Colon (tissue), 2 donors: ENCODE data around the gene DMD.
A peak's percentile ranks its signal among the peaks of the same experiment; 100 is the strongest.
"Not testable (repeated sequence)": the region's sequence is repeated elsewhere in the genome, so short reads cannot be mapped to it uniquely, and the experiment has no call there.

ENCODE experiments used
- FAIRE-seq: peaks from 2 replicates; lab custom pipeline; 2012; peaks lifted over from hg19 to GRCh38; lab: Jason Lieb, UNC
- donor health status: control.
- donor health status: control.

Gene DMD

DNA sequence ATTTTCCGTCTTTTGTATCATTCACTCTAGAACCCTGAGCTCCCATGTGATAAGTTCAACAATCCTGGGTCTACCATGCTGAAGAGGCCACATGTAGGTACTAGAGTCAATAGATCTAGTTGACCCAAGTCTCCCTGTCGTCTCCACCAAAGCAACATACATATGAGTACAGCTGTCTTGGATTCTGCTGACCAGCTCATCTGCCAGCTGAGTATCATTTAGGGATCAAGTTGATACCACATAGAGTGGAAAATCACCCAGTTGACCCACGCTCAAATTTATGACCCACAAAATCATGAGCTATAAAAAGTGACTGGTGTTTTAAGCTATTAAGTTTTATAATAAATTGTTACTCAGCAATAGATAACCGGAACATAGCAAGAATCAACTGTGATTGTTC is 61.8 kb downstream of the DMD start:
- peak; percentile 71 for FAIRE-seq

DNA sequence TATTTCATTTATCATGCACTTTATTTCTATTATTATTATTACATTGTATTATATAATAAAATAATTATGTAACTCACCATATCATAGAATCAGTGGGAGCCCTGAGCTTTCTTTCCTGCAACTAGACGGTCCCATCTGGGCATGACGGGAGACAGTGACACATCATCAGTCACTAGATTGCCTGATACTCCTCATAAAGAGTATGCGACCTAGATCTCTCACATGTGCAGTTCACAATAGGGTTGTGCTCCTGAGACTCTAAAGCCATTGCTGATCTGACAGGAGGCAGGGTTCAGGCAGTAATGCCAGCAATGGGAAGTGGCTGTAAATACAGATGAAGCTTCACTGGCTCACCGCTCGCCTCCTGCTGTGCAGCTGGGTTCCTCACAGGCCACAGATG is 62.3 kb downstream of the DMD start:
- FAIRE-seq = no peak

DNA sequence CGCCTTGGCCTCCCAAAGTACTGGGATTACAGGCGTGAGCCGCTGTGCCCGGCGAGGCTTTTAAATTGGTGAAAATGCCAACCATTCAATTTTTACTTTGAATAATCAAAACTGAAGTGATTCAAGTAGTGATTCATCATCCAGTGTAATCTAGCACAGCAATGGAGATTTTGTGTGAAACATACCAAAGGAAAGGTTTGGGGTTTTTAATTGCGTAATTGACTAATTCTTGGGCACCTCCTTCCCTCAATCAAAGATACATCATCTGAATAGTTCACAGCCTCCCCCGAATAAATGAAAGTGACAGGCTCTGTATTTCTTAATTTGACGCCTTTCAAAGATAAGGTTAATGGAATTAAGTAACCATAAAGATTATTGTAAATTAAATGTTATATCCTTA is 69.0 kb downstream of the DMD start:
- FAIRE-seq = no peak

- peak; percentile 64 for FAIRE-seq
These were observed 72.6 kb downstream of the DMD start for GRCh38 chrX:33138677-33139249.

- no peak for FAIRE-seq
These were observed 77.2 kb downstream of the DMD start for GRCh38 chrX:33134164-33134563.

GRCh38 chrX:33133320-33133719 is 78.0 kb downstream of the DMD start:
- FAIRE-seq = no peak

DNA sequence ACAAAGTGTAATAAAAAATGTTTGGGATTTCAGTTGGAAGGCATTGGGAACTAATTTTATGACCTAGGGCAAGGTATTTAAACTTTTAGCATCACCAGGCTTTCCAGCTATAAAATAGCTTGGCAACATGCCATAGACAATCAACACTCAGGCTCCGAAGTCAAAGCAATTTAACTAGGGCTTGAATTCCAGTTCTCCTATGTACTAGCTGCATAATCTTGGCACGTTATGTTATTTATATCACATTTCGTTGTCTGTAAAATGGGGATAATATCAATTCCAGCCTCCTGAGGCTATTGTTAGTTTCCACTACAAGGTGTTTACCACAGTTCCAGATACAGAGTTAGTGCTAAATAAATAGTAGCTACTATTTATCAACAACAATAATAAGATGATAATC is 78.8 kb downstream of the DMD start:
- FAIRE-seq = no peak

GRCh38 chrX:33129607-33130006 is 81.7 kb downstream of the DMD start:
- no peak for FAIRE-seq

DNA sequence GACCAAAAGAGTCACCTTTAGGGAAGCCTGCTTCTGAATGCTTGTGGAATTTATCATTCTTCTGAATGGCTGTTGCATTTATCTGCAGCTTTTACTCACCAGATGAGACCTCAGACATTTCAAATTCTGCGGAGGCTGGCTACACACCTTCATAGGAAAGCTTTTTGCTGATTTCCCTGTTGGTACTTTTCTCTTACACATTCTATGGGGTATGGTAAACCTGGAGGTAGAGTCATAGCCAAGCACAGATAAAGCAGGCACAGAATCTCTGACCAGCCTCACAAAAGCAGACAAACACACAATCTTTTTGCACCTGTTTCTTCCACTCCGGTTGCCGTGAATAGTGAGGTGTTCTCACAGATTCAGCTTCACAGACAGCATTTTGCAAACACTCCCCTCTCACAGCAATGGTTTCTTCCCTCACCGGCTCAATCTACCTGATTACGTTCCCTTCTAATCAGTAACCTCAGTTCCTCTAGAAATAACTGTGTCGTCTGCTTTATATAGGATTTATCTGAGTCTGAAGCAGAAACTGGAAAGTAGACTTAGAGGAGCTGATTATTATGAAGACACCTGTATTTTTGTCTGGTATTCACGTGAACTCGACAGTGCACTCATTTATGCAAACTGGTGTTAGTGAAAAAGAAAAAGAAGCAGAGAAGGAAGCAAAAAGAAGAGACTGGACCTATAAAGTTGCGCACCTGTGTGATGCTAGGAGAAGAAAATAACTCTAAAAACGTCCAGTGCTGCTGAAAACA is 83.1 kb downstream of the DMD start:
- FAIRE-seq = no peak

GRCh38 chrX:33126469-33126868 is 84.9 kb downstream of the DMD start:
- FAIRE-seq = no peak

DNA sequence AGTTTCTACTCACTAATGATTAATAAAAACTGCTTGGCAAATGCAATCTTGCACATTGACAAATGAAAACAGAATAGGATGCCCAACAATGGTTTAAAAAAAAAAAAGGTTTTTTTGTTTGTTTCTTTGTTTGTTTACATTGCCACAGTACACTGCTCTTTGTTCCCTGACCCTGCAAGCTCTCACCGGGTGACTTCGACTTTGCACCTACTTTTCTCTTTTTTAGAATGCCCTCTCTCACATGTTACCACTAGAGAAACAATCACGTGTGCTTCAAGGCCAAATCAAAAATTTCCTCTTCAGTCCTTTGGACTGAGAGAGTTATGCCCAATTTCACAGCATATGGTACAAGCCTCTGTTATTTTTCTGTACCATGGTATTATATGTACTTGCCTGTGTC is 101.5 kb downstream of the DMD start:
- no peak for FAIRE-seq

GRCh38 chrX:33106737-33107136 is 104.6 kb downstream of the DMD start:
- FAIRE-seq = peak; percentile 21

DNA sequence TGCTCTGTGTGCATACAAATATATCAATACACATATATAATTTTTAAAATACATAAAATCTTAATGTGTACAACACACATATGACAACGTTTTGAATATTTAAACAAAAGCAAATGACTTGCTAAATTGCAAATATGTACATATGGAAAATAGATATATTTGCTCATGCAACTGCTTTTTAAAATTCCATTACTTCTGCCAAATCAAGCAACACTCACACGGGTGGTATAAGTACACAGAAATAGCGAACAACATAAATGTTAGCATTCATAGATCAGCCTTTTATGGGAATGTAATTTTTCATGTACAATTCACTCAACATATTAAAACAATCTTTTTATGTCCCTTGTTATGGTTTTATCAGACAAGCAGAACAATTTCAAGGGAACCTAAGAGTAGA is 116.3 kb downstream of the DMD start:
- FAIRE-seq = no peak

DNA sequence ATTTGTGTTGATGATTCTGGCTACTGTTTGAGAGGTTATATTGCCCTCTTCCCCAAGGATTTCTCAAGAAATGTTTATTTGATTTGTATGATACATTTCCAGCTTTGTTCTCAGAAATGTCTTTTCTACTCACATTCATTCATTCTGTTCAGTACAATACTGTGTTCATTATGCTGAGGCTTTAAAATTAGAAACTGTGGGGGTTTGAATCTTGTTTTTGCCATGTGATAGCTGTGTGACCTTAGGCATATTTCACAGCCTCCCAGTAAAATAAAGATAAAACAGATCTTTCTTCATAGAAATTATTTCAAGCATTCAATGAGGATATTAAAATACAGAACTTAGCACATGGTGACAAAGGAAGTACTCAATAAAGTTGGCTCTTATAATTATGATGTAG is 123.9 kb downstream of the DMD start:
- no peak for FAIRE-seq

GRCh38 chrX:33086886-33087285 is 124.5 kb downstream of the DMD start:
- FAIRE-seq = no peak

- FAIRE-seq = no peak
These were observed 129.0 kb downstream of the DMD start for GRCh38 chrX:33082371-33082770.

DNA sequence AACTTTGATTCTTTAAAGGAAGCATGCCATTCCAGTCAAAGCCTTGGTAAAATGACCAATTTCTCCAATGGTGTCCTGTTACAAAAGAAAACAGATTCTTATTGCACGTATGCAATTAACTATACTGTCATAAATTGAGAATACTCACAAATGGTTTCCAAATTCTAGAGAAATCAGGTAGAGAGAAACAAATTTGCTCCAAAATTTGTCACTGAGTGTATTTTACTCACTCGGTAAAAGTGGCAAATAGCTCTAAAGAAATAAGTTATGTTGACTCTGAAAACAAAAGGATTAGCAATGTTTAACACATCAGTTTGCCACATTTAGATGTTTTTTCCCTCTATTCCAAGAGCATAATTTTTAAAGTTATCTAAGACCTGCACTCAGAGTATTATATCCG is 133.1 kb downstream of the DMD start:
- no peak for FAIRE-seq

DNA sequence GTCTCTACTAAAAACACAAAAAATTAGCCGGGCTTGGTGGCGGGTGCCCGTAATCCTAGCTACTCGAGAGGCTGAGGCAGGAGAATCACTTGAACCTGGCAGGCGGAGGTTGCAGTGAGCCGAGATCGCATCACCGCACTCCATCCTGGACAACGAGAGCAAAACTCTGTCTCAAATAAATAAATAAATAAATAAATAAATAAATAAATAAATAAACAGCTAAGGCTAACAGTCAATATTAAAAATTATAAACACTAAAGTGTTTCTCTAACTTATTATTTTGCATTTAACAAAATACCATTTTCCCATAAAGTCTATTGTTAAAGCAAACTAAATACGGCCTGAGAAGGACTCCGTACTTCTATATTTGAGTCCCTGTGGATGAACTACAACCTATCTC is 137.7 kb downstream of the DMD start:
- not testable (repeated sequence) for FAIRE-seq

DNA sequence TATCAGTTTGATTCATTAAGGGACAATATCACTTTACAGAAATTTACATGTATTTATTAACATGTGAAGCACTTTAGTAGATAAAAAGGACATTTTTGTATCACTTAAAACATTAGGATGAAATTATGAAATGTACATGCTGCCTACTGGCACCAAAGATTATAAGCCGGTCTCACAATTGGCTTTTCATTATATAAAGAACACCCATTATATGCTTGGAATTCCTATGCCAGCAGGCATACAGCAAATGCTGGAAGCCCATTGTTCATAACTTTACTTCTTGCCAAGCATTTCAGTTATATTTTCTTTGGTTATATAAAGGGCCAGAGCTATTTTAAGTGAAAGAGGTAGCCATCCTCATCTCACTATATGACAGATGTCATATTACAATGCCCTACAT is 145.9 kb downstream of the DMD start:
- no peak for FAIRE-seq

DNA sequence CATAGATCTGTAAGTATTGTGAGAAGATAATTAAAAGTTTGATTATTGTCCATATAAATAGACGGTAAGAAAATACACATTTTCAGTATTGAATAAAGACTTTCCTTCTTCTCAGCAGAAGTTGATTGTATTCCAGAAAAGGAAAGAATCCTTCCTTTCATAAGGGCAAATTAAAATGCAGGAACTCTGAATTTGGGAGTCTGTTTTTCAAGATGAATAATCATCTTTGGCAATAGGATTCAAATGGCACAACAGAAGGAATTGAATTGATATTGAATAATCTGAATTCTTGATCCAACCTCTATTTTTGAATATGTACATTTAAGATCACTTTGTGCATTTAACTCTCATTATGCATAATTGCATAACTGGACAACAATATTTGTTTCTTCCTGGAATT is 149.3 kb downstream of the DMD start:
- no peak for FAIRE-seq

GRCh38 chrX:33053001-33053400 is 158.3 kb downstream of the DMD start:
- FAIRE-seq = no peak

DNA sequence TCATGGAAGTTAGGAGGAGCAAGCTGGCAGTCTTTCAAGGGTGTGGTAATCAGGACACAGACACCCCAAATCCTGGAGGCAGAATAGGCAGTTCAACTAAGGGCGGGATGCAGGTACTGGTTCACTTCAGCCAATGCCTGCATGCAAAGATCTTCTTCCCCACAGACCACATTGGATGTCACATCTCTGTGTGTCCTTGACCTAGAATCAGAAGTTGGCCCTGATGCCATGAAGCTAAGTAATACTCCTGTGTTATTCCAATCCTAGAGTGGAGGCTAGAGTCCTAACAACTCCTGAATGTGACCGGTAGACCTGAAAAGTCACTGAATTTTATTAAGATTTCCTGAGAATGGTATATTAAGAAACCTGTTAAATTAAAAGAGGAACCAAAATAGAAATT is 165.5 kb downstream of the DMD start:
- FAIRE-seq = no peak

DNA sequence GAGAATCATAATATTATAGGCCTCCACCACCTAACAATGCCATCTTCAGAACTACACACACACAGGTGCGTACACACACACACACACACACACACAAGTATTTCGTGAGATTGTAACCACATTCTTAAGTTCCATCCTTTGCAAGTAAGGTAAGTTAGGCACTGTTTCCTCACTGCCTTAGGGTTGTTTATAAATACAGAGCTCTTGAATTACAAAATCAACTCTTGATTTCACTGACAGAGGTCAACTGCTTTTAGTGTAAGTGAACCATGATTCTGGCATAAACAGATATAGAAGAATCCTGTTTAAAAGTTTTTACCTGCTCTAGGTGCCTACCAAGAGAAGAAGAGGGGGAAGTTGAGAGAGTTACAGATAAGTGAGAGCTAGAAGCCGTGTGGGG is 166.1 kb downstream of the DMD start:
- no peak for FAIRE-seq

DNA sequence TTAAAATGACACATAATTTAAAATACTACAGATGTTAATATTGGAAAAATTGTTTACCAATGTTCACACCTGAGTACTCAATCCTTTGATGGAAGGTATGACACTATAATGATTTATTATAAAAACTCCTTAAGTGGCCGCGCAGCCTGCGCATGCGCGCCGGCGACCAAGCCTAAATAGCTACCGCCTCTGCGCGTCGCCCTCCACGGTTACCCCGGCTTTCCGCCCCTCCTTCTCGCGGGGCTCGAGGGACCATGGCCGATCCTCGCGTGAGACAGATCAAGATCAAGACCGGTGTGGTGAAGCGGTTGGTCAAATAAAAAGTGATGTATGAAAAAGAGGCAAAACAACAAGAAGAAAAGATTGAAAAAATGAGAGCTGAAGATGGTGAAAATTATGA is 170.2 kb downstream of the DMD start:
- no peak for FAIRE-seq
